Measurements from ENCODE around the gene XYLT2. TPM values are rescaled to one million over a fixed set of nuclear protein-coding genes. Genes with fewer than 3 reads are reported as not detected.

XYLT2 gene
- total and polyA plus RNA-seq, 2 experiments from 2014 or later: 48.8 to 80.0 TPM

DNA sequence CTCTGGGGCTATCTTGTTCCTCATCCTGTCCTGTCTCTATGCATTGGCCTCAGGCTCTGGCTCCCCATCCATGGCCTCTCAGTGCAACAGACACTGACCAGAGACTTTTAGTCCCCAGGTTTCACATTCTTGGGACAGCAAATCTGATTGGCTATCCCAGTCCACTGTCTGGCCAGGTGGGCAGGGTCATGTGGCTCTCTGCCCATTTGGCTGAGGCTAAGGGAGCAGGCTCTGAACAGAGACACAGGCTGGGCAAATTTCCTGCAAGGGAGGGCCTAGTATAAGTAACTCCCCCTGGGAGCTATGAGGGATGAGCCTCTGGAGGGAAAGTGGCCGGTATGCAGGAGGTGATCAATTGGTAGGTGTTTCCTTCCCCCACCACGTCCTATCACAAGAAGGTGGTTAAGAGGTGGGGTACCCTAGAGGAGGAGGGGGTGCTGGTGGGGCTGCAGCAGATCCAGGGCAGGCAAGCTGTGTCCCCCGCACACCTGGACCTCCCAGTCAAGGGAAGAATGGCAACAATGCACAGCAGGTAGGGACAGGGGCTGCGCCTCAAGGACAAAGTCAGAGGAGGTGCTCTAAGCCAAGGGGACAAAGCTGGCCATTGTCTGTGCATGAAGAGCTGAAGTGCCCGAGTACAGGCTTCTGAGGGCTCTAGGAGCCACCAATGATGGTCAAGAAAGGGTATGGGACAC lies 13.2 kb downstream of the XYLT2 start:
- H3K36me3 ChIP-seq: peaks cover 33% of the 10 kb centered on the region
- no peak for DNase-seq (ENCODE audit: low read depth in 1 of 2, low spot score in 1 of 2)

DNA sequence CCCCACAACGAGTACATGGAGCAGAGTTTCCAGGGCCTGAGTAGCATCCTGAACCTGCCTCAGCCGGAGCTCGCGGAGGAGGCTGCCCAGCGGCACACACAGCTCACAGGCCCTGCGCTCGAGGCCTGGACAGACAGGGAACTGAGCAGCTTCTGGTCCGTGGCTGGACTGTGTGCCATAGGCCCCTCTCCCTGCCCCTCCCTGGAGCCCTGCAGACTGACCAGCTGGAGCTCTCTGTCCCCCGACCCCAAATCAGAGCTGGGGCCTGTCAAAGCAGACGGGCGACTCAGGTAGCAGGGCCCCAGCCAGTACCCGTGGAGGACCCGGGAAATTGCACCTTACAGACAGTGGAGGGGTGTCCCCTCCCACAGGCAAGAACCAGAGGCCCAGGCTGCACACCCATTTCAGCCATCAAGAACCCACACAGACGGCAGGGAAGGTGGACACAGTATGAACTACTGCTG lies 14.1 kb downstream of the XYLT2 start:
- H3K4me3 ChIP-seq: no peak overlapping the region
- no peaks in the 10 kb centered on the region for H3K9me3 ChIP-seq (ENCODE audit: low read depth)
- peaks cover 25% of the 10 kb centered on the region for H3K36me3 ChIP-seq
- H3K27ac ChIP-seq: no peak overlapping the region
- no peak for TF ChIP-seq CTCF (IDR thresholded peaks at IDR 0.05; ENCODE audit: low read depth, low read length)
- H3K4me1 ChIP-seq (ENCODE audit: low read depth): peaks cover 14% of the 10 kb centered on the region
- DNase-seq (ENCODE audit: low read depth in 1 of 2, low spot score in 1 of 2): no peak
- H3K27me3 ChIP-seq: no peaks in the 10 kb centered on the region

More for the DNA sequence above, 13.2 kb downstream of the XYLT2 start:
- TF ChIP-seq CTCF (IDR thresholded peaks at IDR 0.05; ENCODE audit: low read depth, low read length): no peak
- Histone ChIP-seq H3K4me1 (ENCODE audit: low read depth) (peaks cover 14% of the 10 kb centered on the region), H3K27me3 (no peaks in the 10 kb centered on the region), H3K9me3 (ENCODE audit: low read depth) (no peaks in the 10 kb centered on the region), H3K4me3 (no peak overlapping the region), H3K27ac (no peak overlapping the region)

GRCh38 chr17:50360486-50361115 lies 14.7 kb downstream of the XYLT2 start:
- no peak for TF ChIP-seq CTCF (IDR thresholded peaks at IDR 0.05; ENCODE audit: low read depth, low read length)
- peaks cover 21% of the 10 kb centered on the region for H3K36me3 ChIP-seq
- H3K27ac ChIP-seq: peak overlapping the region; percentile 36
- DNase-seq (ENCODE audit: low read depth in 1 of 2, low spot score in 1 of 2): no peak
- no peak overlapping the region for H3K4me3 ChIP-seq
- H3K4me1 ChIP-seq (ENCODE audit: low read depth): peaks cover 14% of the 10 kb centered on the region
- H3K9me3 ChIP-seq (ENCODE audit: low read depth): no peaks in the 10 kb centered on the region
- H3K27me3 ChIP-seq: no peaks in the 10 kb centered on the region

- Histone ChIP-seq H3K4me1 (ENCODE audit: low read depth) (peaks cover 14% of the 10 kb centered on the region), H3K36me3 (peaks cover 9% of the 10 kb centered on the region), H3K27ac (peak overlapping the region; percentile 36), H3K9me3 (ENCODE audit: low read depth) (no peaks in the 10 kb centered on the region), H3K27me3 (no peaks in the 10 kb centered on the region), H3K4me3 (no peak overlapping the region)
- peak; percentile 74 to 84 for DNase-seq (ENCODE audit: low read depth in 1 of 2, low spot score in 1 of 2)
- TF ChIP-seq CTCF (IDR thresholded peaks at IDR 0.05; ENCODE audit: low read depth, low read length): peak; percentile 85
Measured at GRCh38 chr17:50361561-50362480, 15.9 kb downstream of the XYLT2 start.

DNA sequence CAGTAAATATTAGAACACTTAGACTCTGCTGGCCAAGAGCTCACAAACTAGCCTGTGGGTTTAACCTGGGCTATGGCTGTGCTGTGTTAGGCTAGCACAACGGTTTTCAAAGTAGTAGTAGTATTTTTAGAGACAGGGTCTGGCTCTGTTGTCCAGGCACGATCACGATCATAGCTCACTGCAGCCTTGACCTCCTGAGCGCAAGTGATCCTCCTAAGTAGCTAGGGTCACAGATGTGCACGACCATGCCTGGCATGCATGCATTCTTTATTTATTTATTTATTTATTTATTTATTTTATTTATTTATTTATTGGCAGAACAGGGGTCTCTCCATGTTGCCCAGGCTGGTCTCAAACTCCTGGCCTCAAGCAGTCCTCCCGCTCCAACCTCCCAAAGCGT lies 16.7 kb downstream of the XYLT2 start:
- Histone ChIP-seq H3K36me3 (peaks cover 5% of the 10 kb centered on the region), H3K9me3 (ENCODE audit: low read depth) (no peaks in the 10 kb centered on the region), H3K27ac (no peak overlapping the region), H3K4me1 (ENCODE audit: low read depth) (peaks cover 14% of the 10 kb centered on the region), H3K4me3 (no peak overlapping the region), H3K27me3 (no peaks in the 10 kb centered on the region)
- no peak for DNase-seq (ENCODE audit: low read depth in 1 of 2, low spot score in 1 of 2)
- no peak for TF ChIP-seq CTCF (IDR thresholded peaks at IDR 0.05; ENCODE audit: low read depth, low read length)
